K562 (cell line): ENCODE data around the gene LRRN3. TPM values are rescaled to one million over a fixed set of nuclear protein-coding genes. Genes with fewer than 3 reads are reported as not detected.

Experiments used
- ATAC-seq: fragments of 200-7000 bp; cut with Tn5 transposase; 3 replicates; pipeline ENCODE4 v1.9.1; 2020; ENCODE audit warnings: moderate library complexity
- BruUV-seq: library from RNA; stranded (reverse); fragments of 400-500 nt; replicated peaks from 2 replicates; lab custom pipeline; 2021; lab: Mats Ljungman, UMichigan
- CTCF ChIA-PET: fragments of 300-600 bp; formaldehyde crosslinking; extraction: SDS; loops from one replicate; lab custom pipeline; 2021; ENCODE audit warnings: low intra/inter-chr PET ratio; lab: Yijun Ruan, JAX
- POLR2A ChIA-PET: fragments of 300-600, 350-650 bp; sonication (Branson Sonifier 250); formaldehyde crosslinking; extraction: SDS; loops from one replicate; lab custom pipeline; 2021; ENCODE audit warnings: antibody characterized with exemption, inconsistent platforms; lab: Yijun Ruan, JAX
- DNase-seq, 4 experiments: peaks; one replicate each; pipeline versions ENCODE4 v3.0.0 to v3.0.0-alpha.2; 2011 to 2018; ENCODE audit warnings: low spot score in 3 of 4, mixed read lengths in 3 of 4; ENCODE audit errors: extremely low read depth in 1 of 4
- FAIRE-seq: peaks from 2 replicates; lab custom pipeline; 2011; peaks lifted over from hg19 to GRCh38; lab: Jason Lieb, UNC
- H2AFZ ChIP-seq: 2 replicates; pipeline ENCODE4 v1.6.0; 2011; ENCODE audit warnings: low read depth, low read length, control low read depth, inconsistent platforms
- H3K27ac ChIP-seq: fragments of 200-600 bp; 3 replicates; pipeline ENCODE4 v1.8.0; 2011; ENCODE audit warnings: low read depth, mild to moderate bottlenecking, control low read depth, inconsistent platforms, low read length, moderate library complexity, mixed read lengths; ENCODE audit errors: extremely low read depth
- H3K27me3 ChIP-seq, 2 experiments: fragments of 300-600 bp in 1 of 2; 2 replicates in 1 of 2; 3 replicates in 1 of 2; pipeline versions ENCODE4 v1.6.0 to v1.8.0; 2011; ENCODE audit warnings: inconsistent platforms in 2 of 2, low read length in 2 of 2, mild to moderate bottlenecking in 1 of 2, mixed read lengths in 1 of 2, moderate library complexity in 1 of 2; ENCODE audit not compliant: control insufficient read depth in 2 of 2, insufficient read depth in 2 of 2
- H3K36me3 ChIP-seq: fragments of 300-600 bp; 3 replicates; pipeline ENCODE4 v1.8.0; 2011; ENCODE audit warnings: mild to moderate bottlenecking, low read length, inconsistent platforms; ENCODE audit not compliant: control insufficient read depth, insufficient read depth
- H3K4me1 ChIP-seq, 2 experiments: fragments of 200-600 bp in 1 of 2; replicated peaks in 1 of 2; 2 replicates in 1 of 2; 3 replicates in 1 of 2; pipeline versions ENCODE4 v1.5.1 to v1.8.0; 2011; ENCODE audit warnings: inconsistent platforms in 2 of 2, low read length in 2 of 2, mild to moderate bottlenecking in 1 of 2, mixed read lengths in 1 of 2, moderate library complexity in 1 of 2; ENCODE audit not compliant: control insufficient read depth in 2 of 2, insufficient read depth in 2 of 2
- H3K4me2 ChIP-seq: 2 replicates; pipeline ENCODE4 v1.6.1; 2011; ENCODE audit warnings: low read length, control low read depth, inconsistent platforms, mixed read lengths; ENCODE audit not compliant: insufficient read depth
- H3K4me3 ChIP-seq: fragments of 200-600 bp; sonication (generic), shearing (Covaris generic); 2 replicates; pipeline ENCODE4 v1.5.1; 2016; ENCODE audit warnings: control low read depth, inconsistent platforms
- H3K79me2 ChIP-seq: fragments of 200-600 bp; 3 replicates; pipeline ENCODE4 v1.8.0; 2011; ENCODE audit warnings: low read length, inconsistent platforms; ENCODE audit not compliant: control insufficient read depth, insufficient read depth
- H3K9ac ChIP-seq, 2 experiments: 2 replicates each; pipeline versions ENCODE4 v1.6.0 to v1.6.1; 2011; ENCODE audit warnings: low read depth in 2 of 2, low read length in 2 of 2, control low read depth in 1 of 2, inconsistent platforms in 1 of 2, mild to moderate bottlenecking in 1 of 2, mixed read lengths in 1 of 2; ENCODE audit not compliant: insufficient read depth in 1 of 2
- H3K9me1 ChIP-seq: one replicate; pipeline ENCODE4 v1.6.0; 2011; ENCODE audit warnings: inconsistent platforms, mild to moderate bottlenecking, low read length, moderate library complexity; ENCODE audit not compliant: control insufficient read depth, insufficient read depth
- H3K9me3 ChIP-seq: replicated peaks from 2 replicates; pipeline ENCODE4 v1.5.1; 2011; ENCODE audit warnings: low read depth, low read length, inconsistent platforms; ENCODE audit not compliant: control insufficient read depth, insufficient read depth
- H4K20me1 ChIP-seq: replicated peaks from 2 replicates; pipeline ENCODE4 v1.6.1; 2011; ENCODE audit warnings: low read length, inconsistent platforms, mixed read lengths; ENCODE audit not compliant: control insufficient read depth, insufficient read depth
- BRD9 ChIP-seq: fragments of 450-650 bp; IDR thresholded peaks from 2 replicates; pipeline ENCODE4 v1.6.1; 2018; ENCODE audit warnings: low read depth; ENCODE audit not compliant: partially characterized antibody
- GTF2F1 ChIP-seq: IDR thresholded peaks from 2 replicates; pipeline ENCODE4 v1.6.1; 2011; ENCODE audit warnings: low read depth, low read length, improper control_type of control experiment
- MTF1 ChIP-seq: fragments of 250-450 bp; sonication (Bioruptor Pico); IDR thresholded peaks from 2 replicates; pipeline ENCODE4 v1.9.0; 2021; ENCODE audit warnings: moderate library complexity, mild to moderate bottlenecking, inconsistent platforms, borderline replicate concordance
- POU5F1 ChIP-seq: fragments of 150-350 bp; IDR thresholded peaks from 2 replicates; pipeline ENCODE4 v1.6.1; 2014; ENCODE audit warnings: borderline replicate concordance, low read length, low read depth, mild to moderate bottlenecking; ENCODE audit not compliant: partially characterized antibody
- U2AF2 ChIP-seq: fragments of 200-400 bp; formaldehyde crosslinking; optimal IDR thresholded peaks from 2 replicates; pipeline ENCODE3; 2017; ENCODE audit warnings: low read depth, mild to moderate bottlenecking, low read length
- ZBTB26 ChIP-seq: fragments of 450-650 bp; formaldehyde crosslinking; IDR thresholded peaks from 2 replicates; pipeline ENCODE4 v1.4.0; 2022; ENCODE audit warnings: missing genetic modification characterization
- ZNF316 ChIP-seq: fragments of 450-650 bp; IDR thresholded peaks from 2 replicates; pipeline ENCODE4 v1.6.1; 2016
- ZNF347 ChIP-seq: fragments of 450-650 bp; formaldehyde crosslinking; IDR thresholded peaks from 2 replicates; pipeline ENCODE4 v1.4.0; 2020; ENCODE audit warnings: low read depth, mild to moderate bottlenecking, moderate library complexity
- ZNF511 ChIP-seq: sonication (generic); formaldehyde crosslinking; IDR thresholded peaks from 2 replicates; pipeline ENCODE4 v1.8.0; 2022; ENCODE audit warnings: mild to moderate bottlenecking, missing genetic modification reagents
- ZNF551 ChIP-seq: fragments of 250-450 bp; sonication (Bioruptor Pico); IDR thresholded peaks from 2 replicates; pipeline ENCODE4 v1.5.0; 2021; ENCODE audit warnings: mild to moderate bottlenecking, moderate library complexity
- WGBS: fragments of 100-300 bp; shearing (Covaris generic); methylation state at CpG from one replicate; pipeline ENCODE4 v1.1.6; 2016; ENCODE audit warnings: low coverage, mixed read lengths; ENCODE audit not compliant: insufficient coverage; ENCODE audit errors: missing lambda C conversion rate; 5-methylcytosine and 5-hydroxymethylcytosine counted together
- in situ Hi-C: fragments of 300-500 bp; cut with MboI; formaldehyde crosslinking; loops from 4 replicates; pipeline ENCODE4 v1.15.0; 2018; ENCODE audit warnings: inconsistent platforms, mixed read lengths
- intact Hi-C: fragments of 100-400 bp; cut with micrococcal nuclease; formaldehyde crosslinking; loops from 2 replicates; pipeline ENCODE4 v1.14.2; 2022
- polyA plus RNA-seq, 8 experiments: library from polyadenylated mRNA; depleted of rRNA in 4 of 8; stranded (reverse) in 5 of 8; unstranded in 3 of 8; fragments of >200 nt; fragmentation: Nextera tagmentation in 2 of 8; fragmentation: Illumina TruSeq in 1 of 8; extraction: Ambion mirVana in 2 of 8; extraction: Trizol in 1 of 8; gene quantifications; 2 replicates each; pipeline versions ENCODE4 v1.2.1 to v1.2.3, GENCODE V29; 2011 to 2014; ENCODE audit warnings: inconsistent platforms in 1 of 8, missing spikeins in 1 of 8
- total RNA-seq, 7 experiments: library from RNA; depleted of rRNA in 6 of 7; stranded (reverse); fragments of >200 nt in 6 of 7; fragmentation: Illumina TruSeq in 2 of 7; extraction: Trizol in 2 of 7; gene quantifications; 2 replicates each; pipeline versions ENCODE4 v1.2.1 to v1.2.3, GENCODE V29; 2011 to 2021; ENCODE audit warnings: low replicate concordance in 1 of 7
- TF ChIP-seq, protein P1 (sequence below): fragments of 250-450 bp; sonication (Bioruptor Pico); IDR thresholded peaks from 2 replicates; pipeline ENCODE4 v1.8.0; 2022; ENCODE audit warnings: inconsistent platforms

Gene LRRN3
- total and polyA plus RNA-seq, 9 of the 15 experiments (the other 6 are each of a cell fraction or from before 2014, with no cell fraction given): 0.05 to 1.00 (median 0.20) TPM; not detected in 1

- BruUV-seq: no TSS peak
- no peak for ATAC-seq
- Histone ChIP-seq H4K20me1 (no peaks in the 10 kb centered on the region), H3K36me3 (no peaks in the 10 kb centered on the region), H3K9me3 (no peaks in the 10 kb centered on the region), H3K79me2 (no peaks in the 10 kb centered on the region), H3K27ac (no peak overlapping the region), H3K9me1 (no peaks in the 10 kb centered on the region), H3K4me3 (no peak overlapping the region), H3K4me1 (no peaks in the 10 kb centered on the region), H2AFZ (no peak overlapping the region), H3K27me3 (no peaks in the 10 kb centered on the region), H3K4me2 (no peak overlapping the region), H3K9ac (no peak overlapping the region)
- DNase-seq: no peak
- in situ Hi-C loops (no loop called here), intact Hi-C loops (no loop called here)
- TF ChIP-seq BRD9 (no peak), GTF2F1 (no peak), ZNF551 (CRISPR knock-in tag) (no peak), ZNF511 (CRISPR knock-in tag) (no peak), MTF1 (no peak), POU5F1 (no peak), ZNF316 (no peak), ZNF347 (CRISPR knock-in tag) (no peak), U2AF2 (no peak), ZBTB26 (CRISPR knock-in tag) (no peak)
- TF ChIP-seq, protein P1, sequence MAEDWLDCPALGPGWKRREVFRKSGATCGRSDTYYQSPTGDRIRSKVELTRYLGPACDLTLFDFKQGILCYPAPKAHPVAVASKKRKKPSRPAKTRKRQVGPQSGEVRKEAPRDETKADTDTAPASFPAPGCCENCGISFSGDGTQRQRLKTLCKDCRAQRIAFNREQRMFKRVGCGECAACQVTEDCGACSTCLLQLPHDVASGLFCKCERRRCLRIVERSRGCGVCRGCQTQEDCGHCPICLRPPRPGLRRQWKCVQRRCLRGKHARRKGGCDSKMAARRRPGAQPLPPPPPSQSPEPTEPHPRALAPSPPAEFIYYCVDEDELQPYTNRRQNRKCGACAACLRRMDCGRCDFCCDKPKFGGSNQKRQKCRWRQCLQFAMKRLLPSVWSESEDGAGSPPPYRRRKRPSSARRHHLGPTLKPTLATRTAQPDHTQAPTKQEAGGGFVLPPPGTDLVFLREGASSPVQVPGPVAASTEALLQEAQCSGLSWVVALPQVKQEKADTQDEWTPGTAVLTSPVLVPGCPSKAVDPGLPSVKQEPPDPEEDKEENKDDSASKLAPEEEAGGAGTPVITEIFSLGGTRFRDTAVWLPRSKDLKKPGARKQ (CRISPR knock-in tag): no peak
- CTCF ChIA-PET: no interaction called here
- POLR2A ChIA-PET: interaction anchor here (0.7 kb wide), 1 partner anchor 49 kb away, joined by 3 read pairs; no protein-coding TSS in a partner anchor
- FAIRE-seq: no peak
- WGBS: 65% methylated on average over 1 of the region's 1 CpG
Observed at GRCh38 chr7:111043561-111043960, 47.4 kb upstream of the LRRN3 start.
